Measurements from ENCODE around the gene LCN2. TPM values are rescaled to one million over a fixed set of nuclear protein-coding genes. Genes with fewer than 3 reads are reported as not detected.

LCN2 gene
- total RNA-seq, 1 donor from 2014 or later, result not detected

GRCh38 chr9:128182893-128183588 lies 33.8 kb downstream of the LCN2 start:
- Histone ChIP-seq H3K4me3 (no peak overlapping the region), H3K4me2 (no peak overlapping the region), H3K79me2 (ENCODE audit: low read depth) (no peaks in the 10 kb centered on the region), H3K36me3 (peaks cover 10% of the 10 kb centered on the region), H3K27me3 (no peaks in the 10 kb centered on the region), H4K20me1 (ENCODE audit: low read depth) (no peaks in the 10 kb centered on the region), H2AFZ (replicated peaks) (no peak overlapping the region), H3K9me3 (ENCODE audit: low read depth) (no peaks in the 10 kb centered on the region), H3K9ac (no peak overlapping the region), H3K27ac (no peak overlapping the region), H3K4me1 (no peaks in the 10 kb centered on the region), H3F3A (ENCODE audit: low read depth) (peaks cover 8% of the 10 kb centered on the region)
- Mint-ChIP-seq H3K4me1 (no peaks in the 10 kb centered on the region), H3K4me3 (no peak overlapping the region), H3K9me3 (peaks cover 7% of the 10 kb centered on the region), H3K36me3 (peaks cover 49% of the 10 kb centered on the region), H3K27me3 (ENCODE audit: insufficient read depth, low read depth) (peaks cover 5% of the 10 kb centered on the region), H3K27ac (no peak overlapping the region)
- no peak for DNase-seq (ENCODE audit: low spot score)
- TF ChIP-seq, protein P1, sequence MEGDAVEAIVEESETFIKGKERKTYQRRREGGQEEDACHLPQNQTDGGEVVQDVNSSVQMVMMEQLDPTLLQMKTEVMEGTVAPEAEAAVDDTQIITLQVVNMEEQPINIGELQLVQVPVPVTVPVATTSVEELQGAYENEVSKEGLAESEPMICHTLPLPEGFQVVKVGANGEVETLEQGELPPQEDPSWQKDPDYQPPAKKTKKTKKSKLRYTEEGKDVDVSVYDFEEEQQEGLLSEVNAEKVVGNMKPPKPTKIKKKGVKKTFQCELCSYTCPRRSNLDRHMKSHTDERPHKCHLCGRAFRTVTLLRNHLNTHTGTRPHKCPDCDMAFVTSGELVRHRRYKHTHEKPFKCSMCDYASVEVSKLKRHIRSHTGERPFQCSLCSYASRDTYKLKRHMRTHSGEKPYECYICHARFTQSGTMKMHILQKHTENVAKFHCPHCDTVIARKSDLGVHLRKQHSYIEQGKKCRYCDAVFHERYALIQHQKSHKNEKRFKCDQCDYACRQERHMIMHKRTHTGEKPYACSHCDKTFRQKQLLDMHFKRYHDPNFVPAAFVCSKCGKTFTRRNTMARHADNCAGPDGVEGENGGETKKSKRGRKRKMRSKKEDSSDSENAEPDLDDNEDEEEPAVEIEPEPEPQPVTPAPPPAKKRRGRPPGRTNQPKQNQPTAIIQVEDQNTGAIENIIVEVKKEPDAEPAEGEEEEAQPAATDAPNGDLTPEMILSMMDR (IDR thresholded peaks at IDR 0.05), result no peak
- TF ChIP-seq EZH2 (IDR thresholded peaks at IDR 0.05), result no peak
- no peak for TF ChIP-seq EZH2phosphoT487 (IDR thresholded peaks at IDR 0.05)

DNA sequence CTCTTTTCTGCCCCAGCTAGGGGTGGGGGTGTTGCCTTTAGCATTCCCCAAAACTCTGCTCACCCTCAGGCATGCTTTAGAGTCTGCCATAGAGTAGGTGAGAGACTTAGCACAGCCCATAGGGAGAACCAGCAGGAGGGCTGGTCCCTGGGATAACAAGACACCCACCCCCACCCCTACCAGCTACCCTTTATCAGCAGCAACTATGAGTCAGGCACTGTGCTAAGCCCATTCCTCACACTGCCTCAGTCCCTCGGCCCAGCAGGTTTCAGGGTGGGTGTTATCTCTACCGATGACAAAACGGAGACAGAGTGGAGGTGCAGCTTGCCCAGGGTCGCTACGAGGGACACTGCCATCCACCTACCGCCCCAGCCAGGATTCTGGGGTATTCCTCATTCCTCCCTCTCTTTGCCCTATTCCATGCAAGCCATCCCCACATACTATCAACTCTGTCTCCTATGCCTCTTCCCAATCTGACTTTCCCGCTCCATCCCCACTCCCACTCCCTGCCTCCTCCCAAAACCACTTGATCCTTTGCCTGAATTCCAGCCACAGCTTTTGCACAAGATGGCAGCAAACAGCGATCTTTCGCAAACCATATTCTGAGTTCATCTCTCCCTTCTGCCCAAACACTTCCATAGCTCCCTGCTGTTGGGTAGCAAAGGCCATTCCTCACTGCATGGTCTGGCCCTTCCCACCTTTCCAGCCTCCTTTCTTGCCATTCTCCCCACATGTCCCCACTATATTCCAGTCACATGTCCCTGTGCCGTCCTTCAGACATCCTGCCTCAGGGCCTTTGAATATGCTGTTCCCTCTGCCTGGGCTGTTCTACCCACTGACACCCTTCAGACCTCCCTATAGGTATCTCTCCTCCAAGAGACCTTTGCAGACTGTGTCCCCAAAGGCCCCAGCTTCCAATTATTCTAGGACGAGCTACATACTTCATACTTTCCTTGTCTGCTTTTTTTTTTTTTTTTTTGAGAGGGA lies 37.0 kb downstream of the LCN2 start:
- Mint-ChIP-seq H3K27me3 (ENCODE audit: insufficient read depth, low read depth) (peaks cover 5% of the 10 kb centered on the region), H3K4me1 (peaks cover 10% of the 10 kb centered on the region), H3K9me3 (peaks cover 7% of the 10 kb centered on the region), H3K36me3 (peaks cover 41% of the 10 kb centered on the region), H3K27ac (no peak overlapping the region), H3K4me3 (no peak overlapping the region)
- H3K27ac ChIP-seq, result no peak overlapping the region
- no peak for DNase-seq (ENCODE audit: low spot score)
- no peak for TF ChIP-seq EZH2 (IDR thresholded peaks at IDR 0.05)
- no peak for TF ChIP-seq EZH2phosphoT487 (IDR thresholded peaks at IDR 0.05)
- TF ChIP-seq, protein P1 (IDR thresholded peaks at IDR 0.05), result no peak
- no peak overlapping the region for H2AFZ ChIP-seq (replicated peaks)
- peaks cover 7% of the 10 kb centered on the region for H3K4me1 ChIP-seq
- H3K36me3 ChIP-seq, result peaks cover 9% of the 10 kb centered on the region
- no peak overlapping the region for H3K4me3 ChIP-seq
- no peak overlapping the region for H3K9ac ChIP-seq
- H3K27me3 ChIP-seq, result no peaks in the 10 kb centered on the region
- H3K4me2 ChIP-seq, result no peak overlapping the region
- H3K79me2 ChIP-seq (ENCODE audit: low read depth), result peaks cover 14% of the 10 kb centered on the region
- no peaks in the 10 kb centered on the region for H4K20me1 ChIP-seq (ENCODE audit: low read depth)
- peaks cover 8% of the 10 kb centered on the region for H3F3A ChIP-seq (ENCODE audit: low read depth)
- H3K9me3 ChIP-seq (ENCODE audit: low read depth), result no peaks in the 10 kb centered on the region

DNA sequence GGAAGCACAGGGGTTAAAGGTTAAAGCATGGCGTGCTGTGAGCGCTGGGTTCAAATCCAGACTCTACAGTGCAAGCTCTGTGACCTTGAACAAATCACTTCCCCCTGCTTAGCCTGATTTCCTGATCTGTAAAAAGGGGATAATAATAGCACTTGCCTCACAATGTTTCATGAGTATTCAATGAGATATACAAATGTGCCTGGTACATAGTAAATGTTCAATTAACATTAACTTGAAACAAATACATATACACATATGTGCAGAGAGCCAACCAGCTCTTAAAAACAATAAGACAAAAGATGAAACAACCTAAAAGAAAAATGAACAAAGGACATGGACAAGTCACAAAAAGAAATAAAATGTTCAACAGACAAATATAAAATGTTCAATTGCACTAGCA lies 38.1 kb downstream of the LCN2 start:
- H3K36me3 Mint-ChIP-seq, result peaks cover 32% of the 10 kb centered on the region
- no peak overlapping the region for H3K4me3 Mint-ChIP-seq
- H3K9me3 Mint-ChIP-seq, result peaks cover 4% of the 10 kb centered on the region

More for the DNA sequence above, 38.1 kb downstream of the LCN2 start:
- Mint-ChIP-seq H3K4me1 (peaks cover 14% of the 10 kb centered on the region), H3K27ac (no peak overlapping the region), H3K27me3 (ENCODE audit: insufficient read depth, low read depth) (peaks cover 2% of the 10 kb centered on the region)
- Histone ChIP-seq H3K27ac (no peak overlapping the region), H3K9ac (no peak overlapping the region), H3K9me3 (ENCODE audit: low read depth) (no peaks in the 10 kb centered on the region), H3K27me3 (no peaks in the 10 kb centered on the region), H3K4me1 (peaks cover 7% of the 10 kb centered on the region), H3K36me3 (peaks cover 9% of the 10 kb centered on the region), H4K20me1 (ENCODE audit: low read depth) (no peaks in the 10 kb centered on the region), H3K4me2 (no peak overlapping the region), H3K79me2 (ENCODE audit: low read depth) (peaks cover 14% of the 10 kb centered on the region), H2AFZ (replicated peaks) (no peak overlapping the region), H3K4me3 (no peak overlapping the region), H3F3A (ENCODE audit: low read depth) (peaks cover 8% of the 10 kb centered on the region)
- TF ChIP-seq, protein P1 (IDR thresholded peaks at IDR 0.05), result no peak
- TF ChIP-seq EZH2phosphoT487 (IDR thresholded peaks at IDR 0.05) (no peak), EZH2 (IDR thresholded peaks at IDR 0.05) (no peak)
- no peak for DNase-seq (ENCODE audit: low spot score)

Measured in neural progenitor cell (in vitro differentiated cells).